Hematopoietic multipotent progenitor cell treated with erythropoietin and hydrocortisone succinate and interleukin-3 and kit ligand, for 15 days (in vitro differentiated cells): ENCODE data around the gene SPATA20.

Experiments used
- DNase-seq: peaks from one replicate; pipeline ENCODE4 v3.0.0-alpha.2; 2015; ENCODE audit warnings: low spot score

Gene SPATA20

DNA sequence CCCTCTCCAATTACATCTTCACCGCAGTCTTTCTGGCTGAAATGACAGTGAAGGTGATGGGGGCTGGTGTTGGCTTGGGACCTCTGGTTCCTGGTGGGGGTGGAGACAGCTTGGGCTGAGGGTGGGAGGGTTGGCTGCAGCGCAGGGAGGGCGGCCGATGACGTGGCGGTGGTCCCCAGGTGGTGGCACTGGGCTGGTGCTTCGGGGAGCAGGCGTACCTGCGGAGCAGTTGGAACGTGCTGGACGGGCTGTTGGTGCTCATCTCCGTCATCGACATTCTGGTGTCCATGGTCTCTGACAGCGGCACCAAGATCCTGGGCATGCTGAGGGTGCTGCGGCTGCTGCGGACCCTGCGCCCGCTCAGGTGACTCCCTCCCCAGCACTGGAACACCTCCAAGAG lies 55.9 kb downstream of the SPATA20 start:
- no peak for DNase-seq

DNA sequence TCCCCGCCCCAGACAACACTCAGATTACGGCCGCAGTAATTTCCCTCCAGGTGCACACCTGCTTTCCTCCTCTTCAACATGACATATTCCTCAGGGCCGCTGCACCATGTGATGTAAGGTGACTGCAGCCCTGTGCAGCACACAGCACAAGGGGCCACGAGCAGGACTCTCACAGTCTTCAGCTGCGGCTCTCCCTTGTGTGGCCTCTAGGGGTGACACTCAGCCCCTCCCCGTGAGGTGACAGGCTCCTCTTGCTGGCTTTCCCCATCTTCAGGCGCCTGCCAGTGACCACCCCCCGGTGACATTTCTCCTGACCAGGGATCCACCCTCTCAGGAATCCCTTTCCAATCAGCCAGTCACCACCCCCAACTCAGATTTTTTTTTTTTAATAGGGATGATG lies 56.4 kb downstream of the SPATA20 start:
- no peak for DNase-seq

GRCh38 chr17:50604513-50604912 lies 57.5 kb downstream of the SPATA20 start:
- no peak for DNase-seq

GRCh38 chr17:50605429-50605828 lies 58.5 kb downstream of the SPATA20 start:
- DNase-seq: no peak
